ENCODE results near the gene GLRX3.

DNA sequence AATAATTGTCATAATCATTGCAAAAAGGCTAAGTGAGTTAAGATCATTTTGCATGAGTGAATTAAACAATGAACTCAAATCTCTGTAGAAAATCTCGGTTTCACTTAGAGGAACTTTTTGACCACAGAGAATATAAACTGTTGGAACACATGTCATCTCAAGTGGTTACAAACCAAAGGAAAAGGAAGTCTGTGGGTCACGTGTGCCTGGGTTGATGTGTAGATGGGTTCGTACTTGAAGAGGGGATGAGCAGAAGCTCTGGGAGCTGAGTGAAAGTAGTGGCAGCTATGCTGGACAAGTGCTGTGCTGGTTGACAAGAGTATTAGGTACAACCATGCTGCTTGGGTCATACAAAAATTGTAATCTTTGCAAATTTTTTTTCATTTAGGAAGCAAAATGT, 35.0 kb downstream of the GLRX3 start:
- TF ChIP-seq EP300 (IDR thresholded peaks at IDR 0.05) (no peak), POLR2A (IDR thresholded peaks at IDR 0.05) (no peak), POLR2AphosphoS5 (IDR thresholded peaks at IDR 0.05) (no peak)
- TF ChIP-seq, protein P1, sequence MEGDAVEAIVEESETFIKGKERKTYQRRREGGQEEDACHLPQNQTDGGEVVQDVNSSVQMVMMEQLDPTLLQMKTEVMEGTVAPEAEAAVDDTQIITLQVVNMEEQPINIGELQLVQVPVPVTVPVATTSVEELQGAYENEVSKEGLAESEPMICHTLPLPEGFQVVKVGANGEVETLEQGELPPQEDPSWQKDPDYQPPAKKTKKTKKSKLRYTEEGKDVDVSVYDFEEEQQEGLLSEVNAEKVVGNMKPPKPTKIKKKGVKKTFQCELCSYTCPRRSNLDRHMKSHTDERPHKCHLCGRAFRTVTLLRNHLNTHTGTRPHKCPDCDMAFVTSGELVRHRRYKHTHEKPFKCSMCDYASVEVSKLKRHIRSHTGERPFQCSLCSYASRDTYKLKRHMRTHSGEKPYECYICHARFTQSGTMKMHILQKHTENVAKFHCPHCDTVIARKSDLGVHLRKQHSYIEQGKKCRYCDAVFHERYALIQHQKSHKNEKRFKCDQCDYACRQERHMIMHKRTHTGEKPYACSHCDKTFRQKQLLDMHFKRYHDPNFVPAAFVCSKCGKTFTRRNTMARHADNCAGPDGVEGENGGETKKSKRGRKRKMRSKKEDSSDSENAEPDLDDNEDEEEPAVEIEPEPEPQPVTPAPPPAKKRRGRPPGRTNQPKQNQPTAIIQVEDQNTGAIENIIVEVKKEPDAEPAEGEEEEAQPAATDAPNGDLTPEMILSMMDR (IDR thresholded peaks at IDR 0.05): no peak
